HEK293T (cell line): ENCODE measurements around the gene KIAA1671.

ENCODE experiments used
- BHLHE40 ChIP-seq: fragments of 450-650 bp; IDR thresholded peaks from 2 replicates; pipeline ENCODE4 v1.6.1; 2016; ENCODE audit warnings: mild to moderate bottlenecking, moderate library complexity, borderline replicate concordance
- ELF4 ChIP-seq: fragments of 450-650 bp; IDR thresholded peaks from 2 replicates; pipeline ENCODE4 v1.6.1; 2017; ENCODE audit warnings: antibody characterized with exemption
- FOXA1 ChIP-seq: fragments of 450-650 bp; IDR thresholded peaks from 2 replicates; pipeline ENCODE4 v1.6.1; 2016; ENCODE audit warnings: mild to moderate bottlenecking
- L3MBTL2 ChIP-seq: fragments of 450-650 bp; conservative IDR thresholded peaks from 2 replicates; pipeline ENCODE4 v1.6.1; 2016; ENCODE audit warnings: mild to moderate bottlenecking
- NFRKB ChIP-seq: fragments of 450-650 bp; IDR thresholded peaks from 2 replicates; pipeline ENCODE4 v1.6.1; 2016; ENCODE audit warnings: mild to moderate bottlenecking, moderate library complexity
- SP1 ChIP-seq: fragments of 450-650 bp; IDR thresholded peaks from 2 replicates; pipeline ENCODE4 v1.6.1; 2017
- SUZ12 ChIP-seq: fragments of 450-650 bp; IDR thresholded peaks from 2 replicates; pipeline ENCODE4 v1.6.1; 2016; ENCODE audit warnings: mild to moderate bottlenecking
- TF ChIP-seq, protein P1 (sequence below): fragments of 450-650 bp; IDR thresholded peaks from 2 replicates; pipeline ENCODE4 v1.6.1; 2016

DNA sequence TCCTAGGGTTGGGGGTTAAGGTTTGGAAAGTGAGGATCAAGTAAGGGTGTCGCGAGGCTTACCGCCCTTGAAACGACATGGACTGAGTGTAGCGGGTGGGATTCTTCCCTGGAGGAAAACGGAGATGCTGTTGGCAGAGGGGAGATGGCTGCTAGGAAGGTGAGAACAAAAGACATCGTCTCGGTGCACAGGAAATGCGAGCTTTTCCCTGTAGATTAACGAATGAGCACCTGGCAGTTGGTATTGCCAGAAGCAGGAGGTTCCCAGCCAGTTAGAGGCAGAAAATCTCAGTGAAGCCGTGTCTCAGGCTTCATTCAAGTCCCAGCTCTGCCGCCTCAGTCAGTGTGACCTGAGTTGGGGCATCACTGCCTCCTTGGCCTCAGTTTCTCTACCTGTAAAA, 4.6 kb upstream of the KIAA1671 start:
- no peak for TF ChIP-seq BHLHE40
- TF ChIP-seq NFRKB, result no peak
- TF ChIP-seq FOXA1, result no peak
- TF ChIP-seq SUZ12, result no peak
- TF ChIP-seq, protein P1, sequence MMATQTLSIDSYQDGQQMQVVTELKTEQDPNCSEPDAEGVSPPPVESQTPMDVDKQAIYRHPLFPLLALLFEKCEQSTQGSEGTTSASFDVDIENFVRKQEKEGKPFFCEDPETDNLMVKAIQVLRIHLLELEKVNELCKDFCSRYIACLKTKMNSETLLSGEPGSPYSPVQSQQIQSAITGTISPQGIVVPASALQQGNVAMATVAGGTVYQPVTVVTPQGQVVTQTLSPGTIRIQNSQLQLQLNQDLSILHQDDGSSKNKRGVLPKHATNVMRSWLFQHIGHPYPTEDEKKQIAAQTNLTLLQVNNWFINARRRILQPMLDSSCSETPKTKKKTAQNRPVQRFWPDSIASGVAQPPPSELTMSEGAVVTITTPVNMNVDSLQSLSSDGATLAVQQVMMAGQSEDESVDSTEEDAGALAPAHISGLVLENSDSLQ, result no peak
- TF ChIP-seq L3MBTL2, result no peak
- no peak for TF ChIP-seq ELF4
- TF ChIP-seq SP1, result no peak
